Motor neuron (in vitro differentiated cells): ENCODE measurements around the gene PRKCH. TPM values are rescaled to one million over a fixed set of nuclear protein-coding genes. Genes with fewer than 3 reads are reported as not detected.

Source experiments
- ATAC-seq, 8 experiments: fragments of 200-7000 bp; cut with Tn5 transposase; replicated peaks in 6 of 8; 2 replicates each; pipeline ENCODE4 v1.8.0; 2021; ENCODE audit warnings: mild to moderate bottlenecking in 8 of 8, moderate library complexity in 8 of 8
- H3K27ac ChIP-seq, 2 donors: fragments of 250-450 bp; sonication (Bioruptor Pico); 2 replicates each; pipeline ENCODE4 v1.9.0; 2021; ENCODE audit warnings: antibody characterized with exemption in 2 of 2, mild to moderate bottlenecking in 2 of 2, moderate library complexity in 1 of 2
- H3K4me1 ChIP-seq, 2 donors: fragments of 250-450 bp; sonication (Bioruptor Pico); replicated peaks in 1 of 2; 2 replicates each; pipeline ENCODE4 v1.6.1; 2021; ENCODE audit warnings: antibody characterized with exemption in 2 of 2, mild to moderate bottlenecking in 2 of 2, moderate library complexity in 1 of 2
- H3K4me3 ChIP-seq, 5 donors: fragments of 250-450 bp; sonication (Bioruptor Pico); 2 replicates each; pipeline ENCODE4 v1.9.0; 2021; ENCODE audit warnings: antibody characterized with exemption in 5 of 5, mild to moderate bottlenecking in 5 of 5, moderate library complexity in 4 of 5
- WGBS, 10 experiments: fragments of 450-650 bp; shearing (Covaris generic); methylation state at CpG; one replicate each; pipeline ENCODE4 v1.0.0; 2022; 5-methylcytosine and 5-hydroxymethylcytosine counted together
- in situ Hi-C, 9 experiments: fragments of 400-800 bp; cut with MboI; loops; one replicate each; pipeline ENCODE4 v1.15.0; 2021; ENCODE audit warnings: low sequenced_read_pairs in 9 of 9, low pct_unique_long_range_greater_than_20kb in 2 of 9; ENCODE audit not compliant: unreplicated experiment in 9 of 9
- total RNA-seq, 8 experiments: library from RNA; unstranded; fragments of 300-600 nt; gene quantifications; 2 replicates each; pipeline versions ENCODE4 v1.2.3 to v1.2.4, GENCODE V29; 2022

Gene PRKCH
- total RNA-seq, 8 experiments from 2014 or later: 0.33 to 12.9 (median 1.6) TPM

DNA sequence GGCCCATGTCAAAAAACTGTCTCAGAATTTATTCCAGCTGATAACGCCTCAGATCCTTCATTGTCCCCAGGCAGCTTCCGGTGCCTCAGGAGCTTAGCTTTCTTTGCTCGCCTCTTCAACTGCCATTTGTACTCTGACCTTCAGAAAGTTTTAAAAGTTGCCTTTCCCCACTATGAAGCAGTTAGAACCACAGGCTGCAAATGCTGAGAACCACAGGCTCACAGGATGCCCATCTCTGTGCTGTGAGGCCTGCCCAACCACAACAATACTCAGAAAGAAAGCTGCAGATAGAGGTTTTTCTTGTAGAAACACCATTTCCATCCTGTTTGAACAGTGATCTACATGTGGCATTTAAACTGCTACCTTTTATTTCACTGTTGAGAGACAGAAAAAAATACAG lies 131.1 kb downstream of the PRKCH start:
- no peak overlapping the region for H3K4me3 ChIP-seq
- ATAC-seq: no peak
- in situ Hi-C loops: loop anchor here (10.0 to 25.0 kb wide), 7 partner anchors 148 to 685 kb away; no protein-coding TSS in a partner anchor
- no peaks in the 10 kb centered on the region for H3K4me1 ChIP-seq
- 40 to 100% (median 93%) methylated on average over 1 to 3 of the region's 3 CpGs; no CpG with 5 or more reads in 1 of the 10 experiments for WGBS, 10 experiments
- H3K27ac ChIP-seq: no peak overlapping the region

DNA sequence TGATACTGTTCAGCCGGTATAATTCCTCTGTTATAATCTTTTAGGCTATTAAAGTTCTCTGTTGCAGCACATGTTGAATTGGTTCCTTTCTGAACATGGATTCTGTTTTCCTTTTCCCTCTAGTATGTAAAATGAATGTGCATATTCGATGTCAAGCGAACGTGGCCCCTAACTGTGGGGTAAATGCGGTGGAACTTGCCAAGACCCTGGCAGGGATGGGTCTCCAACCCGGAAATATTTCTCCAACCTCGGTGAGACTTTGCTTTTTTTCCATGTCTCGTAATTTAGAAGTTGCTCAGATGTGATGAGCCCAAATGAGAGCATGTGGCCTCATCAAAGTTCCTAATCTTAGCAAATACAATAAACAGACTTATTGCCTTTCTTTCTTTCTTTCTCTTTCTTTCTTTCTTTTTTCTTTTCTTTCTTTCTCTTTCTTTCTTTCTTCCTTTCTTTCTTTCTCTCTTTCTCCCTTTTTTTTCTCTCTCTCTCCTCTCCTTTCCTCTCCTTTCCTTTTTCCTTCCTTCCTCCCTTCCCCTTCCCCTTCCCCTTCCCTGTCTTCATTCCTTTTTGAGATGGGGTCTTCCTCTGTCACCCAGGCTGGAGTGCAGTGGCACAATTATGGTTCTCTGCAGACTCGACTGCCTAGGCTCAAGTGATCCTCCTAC lies 131.9 kb downstream of the PRKCH start:
- ATAC-seq: no peak
- 23 to 87% (median 66%) methylated on average over 3 to 9 of the region's 9 CpGs for WGBS, 10 experiments
- in situ Hi-C loops: loop anchor here (10.0 to 25.0 kb wide), 7 partner anchors 148 to 684 kb away; no protein-coding TSS in a partner anchor
- no peaks in the 10 kb centered on the region for H3K4me1 ChIP-seq
- H3K4me3 ChIP-seq: no peak overlapping the region
- H3K27ac ChIP-seq: no peak overlapping the region

DNA sequence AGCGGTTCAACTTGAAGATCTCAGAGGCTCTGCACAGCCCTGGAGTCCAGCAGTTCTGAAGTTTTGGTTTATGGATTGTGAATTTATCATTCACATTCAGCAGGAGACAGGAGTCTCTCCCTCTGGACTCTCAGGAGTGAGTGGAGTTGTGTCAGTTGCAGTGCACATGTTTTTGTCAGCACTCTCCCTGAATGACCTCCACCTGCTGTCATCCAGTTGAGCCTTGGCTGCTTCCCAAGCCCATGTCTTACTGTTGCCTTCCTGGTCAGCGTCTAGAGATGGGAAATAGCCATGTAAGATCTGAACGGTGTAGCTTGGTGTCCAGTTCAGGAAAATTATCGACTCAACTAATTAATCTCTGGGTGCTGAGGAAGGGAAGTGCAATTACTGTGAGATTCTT lies 133.2 kb downstream of the PRKCH start:
- no peak overlapping the region for H3K4me3 ChIP-seq
- ATAC-seq: no peak
- in situ Hi-C loops: loop anchor here (10.0 to 25.0 kb wide), 7 partner anchors 150 to 683 kb away; no protein-coding TSS in a partner anchor
- H3K27ac ChIP-seq: no peak overlapping the region
- no peaks in the 10 kb centered on the region for H3K4me1 ChIP-seq
- WGBS, 10 experiments: 33 to 100% (median 92%) methylated on average over 1 to 4 of the region's 4 CpGs; no CpG with 5 or more reads in 1 of the 10 experiments

DNA sequence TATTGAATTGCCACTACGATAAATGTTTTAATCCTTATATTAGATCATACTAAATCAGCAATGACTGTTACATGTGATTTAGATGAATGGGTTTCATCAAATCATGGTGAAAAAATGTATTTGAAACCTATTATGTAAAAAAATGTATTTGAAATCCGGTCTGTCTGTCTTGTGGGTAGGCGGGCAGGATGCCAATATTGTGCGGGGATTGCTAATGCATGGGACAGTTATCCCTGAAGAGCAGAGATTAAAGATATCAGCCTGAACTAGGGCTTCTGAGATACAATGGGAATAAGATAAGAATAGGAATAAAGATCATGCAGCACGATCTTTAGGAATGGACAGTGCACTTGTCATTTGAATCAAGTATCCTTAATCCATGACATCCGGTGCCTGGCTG lies 134.0 kb downstream of the PRKCH start:
- no peak for ATAC-seq
- Histone ChIP-seq H3K4me1 (no peaks in the 10 kb centered on the region), H3K4me3 (no peak overlapping the region), H3K27ac (no peak overlapping the region)
- 35 to 100% (median 83%) methylated on average over 3 to 6 of the region's 6 CpGs for WGBS, 10 experiments
- in situ Hi-C loops: loop anchor here (10.0 to 25.0 kb wide), 7 partner anchors 151 to 682 kb away; no protein-coding TSS in a partner anchor

DNA sequence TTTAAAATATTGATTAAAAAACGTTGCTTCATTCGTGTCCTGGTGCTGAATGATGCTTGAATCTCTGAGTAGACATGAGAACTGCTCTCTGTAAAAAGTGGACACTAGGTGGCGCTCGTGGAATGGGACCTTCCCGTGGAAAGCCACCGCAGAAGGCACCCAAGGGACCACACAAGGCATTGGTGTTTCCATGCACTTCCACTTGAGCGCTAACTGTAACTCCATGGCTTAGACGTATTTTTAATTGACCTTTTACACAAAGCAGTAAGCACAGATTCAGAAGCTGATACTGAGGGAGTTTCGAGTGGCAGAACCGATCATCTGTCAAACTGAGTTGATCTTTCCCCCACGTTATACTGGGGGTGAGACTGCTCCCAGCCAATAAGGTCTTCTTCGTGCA lies 135.3 kb downstream of the PRKCH start:
- in situ Hi-C loops: loop anchor here (10.0 to 25.0 kb wide), 7 partner anchors 152 to 681 kb away; no protein-coding TSS in a partner anchor

DNA sequence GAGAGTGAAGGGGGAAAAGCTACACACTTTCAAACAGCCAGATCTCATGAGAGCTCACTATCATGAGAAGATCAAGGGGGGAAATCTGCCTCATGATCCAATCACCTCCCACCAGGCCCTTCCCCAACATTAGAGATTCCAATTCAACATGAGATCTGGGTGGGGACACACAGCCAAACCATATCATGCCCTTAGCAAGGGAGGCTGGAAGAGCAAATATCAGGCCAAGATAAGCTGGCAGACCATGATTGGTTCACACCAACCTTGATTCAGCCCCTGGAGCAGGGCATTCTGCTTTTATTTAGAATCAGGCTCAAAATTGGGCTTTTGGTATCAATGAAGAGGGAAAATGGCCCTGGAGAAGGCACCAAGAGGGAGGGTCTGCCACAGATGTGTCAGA lies 137.4 kb downstream of the PRKCH start:
- in situ Hi-C loops: loop anchor here (10.0 to 25.0 kb wide), 7 partner anchors 154 to 679 kb away; no protein-coding TSS in a partner anchor

More for the DNA sequence above, 135.3 kb downstream of the PRKCH start:
- Histone ChIP-seq H3K27ac (no peak overlapping the region), H3K4me3 (no peak overlapping the region), H3K4me1 (no peaks in the 10 kb centered on the region)
- WGBS, 10 experiments: 0 to 53% (median 18%) methylated on average over 1 to 11 of the region's 12 CpGs
- ATAC-seq: peak in 7 of 8 experiments; percentile 38 to 94 (median 53)

DNA sequence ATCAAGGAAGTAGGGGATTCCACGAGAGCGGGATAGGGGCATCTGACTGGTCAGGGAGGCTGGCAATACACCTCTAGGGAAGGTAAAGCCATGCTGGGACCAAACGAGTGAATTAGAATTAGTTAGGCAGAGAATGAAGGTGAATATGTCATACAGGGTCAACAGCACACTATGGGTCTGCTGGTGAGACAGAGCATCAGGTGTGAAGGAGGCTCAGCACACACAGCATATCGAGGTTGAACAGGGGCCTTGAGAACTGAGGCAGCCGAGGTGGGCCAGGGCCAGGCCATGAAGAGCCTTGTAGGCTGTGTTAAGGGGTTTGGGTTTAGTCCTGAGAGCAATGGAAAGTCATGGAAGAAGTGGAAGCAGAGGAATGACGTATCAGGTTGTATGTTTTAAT lies 137.8 kb downstream of the PRKCH start:
- WGBS, 10 experiments: 47 to 75% (median 52%) methylated on average over 1 to 5 of the region's 6 CpGs; no CpG with 5 or more reads in 3 of the 10 experiments
- Histone ChIP-seq H3K4me1 (peaks cover 13 to 15% of the 10 kb centered on the region in 2 donors), H3K27ac (no peak overlapping the region), H3K4me3 (no peak overlapping the region)
- no peak for ATAC-seq
- in situ Hi-C loops: loop anchor here (10.0 to 25.0 kb wide), 7 partner anchors 154 to 678 kb away; no protein-coding TSS in a partner anchor

More for the DNA sequence above, 137.4 kb downstream of the PRKCH start:
- ATAC-seq: no peak
- H3K4me1 ChIP-seq: peaks cover 13 to 15% of the 10 kb centered on the region in 2 donors
- no peak overlapping the region for H3K4me3 ChIP-seq
- H3K27ac ChIP-seq: no peak overlapping the region

DNA sequence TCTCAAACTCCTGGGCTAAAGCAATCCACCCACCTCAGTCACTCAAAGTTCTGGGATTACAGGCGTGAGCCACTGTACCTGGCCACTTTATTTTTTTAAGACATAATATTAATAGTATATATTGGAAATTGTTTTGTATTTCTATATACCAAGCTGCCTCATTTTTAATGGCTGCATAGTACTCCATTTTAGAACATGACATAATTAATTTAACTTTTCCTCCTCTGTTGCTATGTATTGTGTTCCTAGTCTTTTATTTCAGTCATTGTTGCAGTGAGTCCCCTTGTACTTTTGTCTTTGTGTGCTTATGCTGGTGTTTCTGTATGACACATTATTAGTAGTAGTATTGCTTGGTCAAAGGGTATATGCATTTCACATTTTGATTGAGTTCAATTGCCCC lies 138.7 kb downstream of the PRKCH start:
- Histone ChIP-seq H3K4me3 (no peak overlapping the region), H3K27ac (no peak overlapping the region), H3K4me1 (peaks cover 13 to 15% of the 10 kb centered on the region in 2 donors)
- ATAC-seq: no peak
- WGBS, 10 experiments: 80 to 100% (median 100%) methylated on average over 1 of the region's 1 CpG; no CpG with 5 or more reads in 7 of the 10 experiments
- in situ Hi-C loops: loop anchor here (10.0 to 25.0 kb wide), 6 partner anchors 252 to 677 kb away; no protein-coding TSS in a partner anchor

DNA sequence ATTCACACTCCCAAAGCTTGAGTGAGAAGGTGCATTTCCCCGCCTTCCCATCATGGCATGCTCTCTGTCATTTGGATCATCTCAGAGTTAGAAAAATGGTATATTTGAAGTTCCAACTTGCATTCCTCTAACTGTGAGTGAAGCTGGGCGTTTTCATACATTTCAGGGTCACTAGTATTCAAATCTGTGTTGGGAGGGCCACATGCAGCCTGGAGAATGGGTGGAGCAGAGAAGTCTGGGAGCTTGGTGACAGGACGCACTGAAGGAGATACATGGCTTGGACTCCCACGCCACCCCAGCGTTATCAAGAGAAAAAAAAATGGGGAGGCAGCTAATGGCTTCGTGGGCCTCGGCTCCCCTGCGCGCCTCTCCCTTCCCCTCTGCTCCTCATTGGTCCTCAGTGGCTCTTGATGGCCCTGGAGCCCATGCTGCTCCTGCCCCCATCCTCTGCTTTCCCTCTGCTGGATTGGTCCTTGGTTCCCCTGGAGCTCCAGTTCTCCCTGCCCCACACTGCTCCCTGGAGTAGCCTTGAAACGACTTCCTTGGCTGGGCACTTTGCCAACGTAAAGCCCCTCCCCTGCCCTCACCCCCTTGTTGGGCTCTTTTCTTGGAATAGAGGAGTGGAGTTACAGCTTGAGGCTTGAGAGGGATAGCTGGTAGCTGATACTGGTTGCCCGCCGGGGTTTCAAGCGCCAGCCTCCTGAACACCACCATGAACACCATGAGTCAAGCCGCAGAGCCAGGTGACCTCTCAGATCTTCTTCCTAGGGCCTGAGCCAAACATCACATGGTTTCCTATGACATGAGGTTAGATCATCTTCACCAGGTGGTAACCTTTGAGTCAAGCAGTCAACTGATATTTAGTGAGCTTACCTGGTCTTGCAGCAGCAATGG lies 139.6 kb downstream of the PRKCH start:
- in situ Hi-C loops: loop anchor here (10.0 to 25.0 kb wide), 6 partner anchors 251 to 676 kb away; no protein-coding TSS in a partner anchor
- Histone ChIP-seq H3K27ac (no peak overlapping the region), H3K4me1 (peaks cover 13 to 16% of the 10 kb centered on the region in 2 donors), H3K4me3 (no peak overlapping the region)
- peak in 3 of 8 experiments; percentile 32 to 74 (median 72) for ATAC-seq
- WGBS, 10 experiments: 0 to 100% (median 77%) methylated on average over 1 to 10 of the region's 15 CpGs; no CpG with 5 or more reads in 1 of the 10 experiments

DNA sequence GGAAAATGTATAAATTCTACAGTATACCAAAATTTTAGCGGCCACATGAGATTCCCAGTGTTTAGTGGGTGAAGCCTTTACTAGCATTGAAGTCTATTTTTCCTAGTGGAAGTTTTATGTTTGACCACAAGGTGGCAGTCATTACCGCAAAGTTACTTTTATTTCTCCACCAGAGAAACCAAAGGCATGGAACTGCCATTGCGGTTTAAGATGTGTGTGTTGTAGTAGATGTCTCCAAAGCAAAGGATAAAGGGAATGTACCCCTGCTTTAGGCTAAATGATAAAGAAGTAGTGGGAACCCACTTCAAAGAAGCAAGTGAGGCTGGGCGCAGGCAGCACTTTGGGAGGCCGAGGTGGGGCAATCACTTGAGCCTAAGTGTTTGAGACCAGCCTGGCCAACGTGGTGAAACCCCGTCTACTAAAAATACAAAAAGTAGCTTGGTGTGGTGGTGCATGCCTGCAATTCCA lies 140.5 kb downstream of the PRKCH start:
- H3K4me3 ChIP-seq: no peak overlapping the region

DNA sequence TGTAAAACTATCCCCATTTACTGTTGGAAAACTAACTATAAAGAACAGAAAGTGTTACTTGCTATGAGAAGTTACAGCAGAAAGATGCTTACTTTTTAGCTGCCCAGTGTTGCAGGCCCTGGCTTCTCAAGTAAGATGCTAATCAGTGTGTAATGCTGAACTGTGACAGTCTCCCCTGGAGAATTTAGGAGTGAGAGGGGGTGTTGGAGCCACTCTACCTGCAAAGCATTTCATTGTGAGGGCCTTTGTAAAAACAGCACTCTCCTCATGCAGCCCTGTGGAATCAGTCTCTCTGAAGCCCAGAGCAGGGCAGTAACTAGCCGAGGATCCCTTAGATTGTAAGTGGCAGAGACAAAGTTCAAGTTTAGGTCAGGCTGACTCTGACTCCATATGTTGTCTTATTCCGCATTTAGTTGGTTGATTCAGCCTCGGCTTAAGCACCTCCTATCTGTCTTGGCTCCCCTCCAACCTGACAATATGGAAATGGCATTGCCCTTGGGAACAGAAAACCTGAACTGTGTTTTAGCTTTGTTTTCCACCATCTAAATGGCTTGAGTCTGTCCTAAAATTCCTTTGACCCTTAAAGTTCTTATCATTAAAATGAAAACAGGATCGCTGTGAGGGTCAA lies 141.3 kb downstream of the PRKCH start:
- ATAC-seq: peak; percentile 69 to 96 (median 88)
- in situ Hi-C loops: loop anchor here (10.0 to 25.0 kb wide), 6 partner anchors 250 to 675 kb away; no protein-coding TSS in a partner anchor
- 0 to 100% (median 11%) methylated on average over 1 to 3 of the region's 4 CpGs for WGBS, 10 experiments

More for the DNA sequence above, 140.5 kb downstream of the PRKCH start:
- peak; percentile 21 to 63 (median 38) for ATAC-seq
- in situ Hi-C loops: loop anchor here (10.0 to 25.0 kb wide), 6 partner anchors 250 to 675 kb away; no protein-coding TSS in a partner anchor
- Histone ChIP-seq H3K27ac (no peak overlapping the region), H3K4me1 (peaks cover 20 to 25% of the 10 kb centered on the region in 2 donors)
- WGBS, 10 experiments: 0 to 72% (median 21%) methylated on average over 1 to 6 of the region's 7 CpGs; no CpG with 5 or more reads in 2 of the 10 experiments

DNA sequence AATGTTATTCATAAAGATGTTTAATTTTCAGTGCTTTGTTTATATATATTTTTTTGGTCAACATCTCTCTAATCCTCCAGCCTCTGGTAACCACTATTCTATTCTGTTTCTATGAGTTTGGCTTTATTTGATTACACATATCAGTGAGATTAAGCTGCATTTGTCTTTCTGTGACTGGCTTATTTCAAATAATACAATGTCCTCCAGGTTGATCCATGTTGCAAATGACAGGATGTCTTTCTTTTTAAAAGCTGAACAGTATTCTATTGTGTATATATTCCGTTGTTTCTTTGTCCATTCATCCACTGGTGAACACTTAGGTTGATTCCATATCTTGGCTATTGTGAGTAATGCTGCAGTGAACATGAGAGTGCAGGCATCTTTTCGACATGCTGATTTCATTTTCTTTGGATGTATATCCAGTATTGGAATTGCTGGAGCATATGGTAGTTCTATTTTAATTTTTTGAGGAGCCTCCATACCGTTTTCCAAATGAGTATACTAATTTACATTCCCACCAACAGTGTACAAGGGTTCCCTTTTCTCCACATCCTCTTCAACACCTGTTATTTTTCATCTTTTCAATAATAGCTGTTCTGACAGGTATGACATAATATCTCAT lies 142.4 kb downstream of the PRKCH start:
- H3K4me1 ChIP-seq: peaks cover 20 to 25% of the 10 kb centered on the region in 2 donors
- no peak overlapping the region for H3K27ac ChIP-seq
- in situ Hi-C loops: loop anchor here (10.0 to 25.0 kb wide), 6 partner anchors 249 to 674 kb away; no protein-coding TSS in a partner anchor
- no peak for ATAC-seq
- WGBS, 10 experiments: 33 to 90% (median 78%) methylated on average over 2 to 3 of the region's 3 CpGs; no CpG with 5 or more reads in 1 of the 10 experiments
- no peak overlapping the region for H3K4me3 ChIP-seq

More for the DNA sequence above, 141.3 kb downstream of the PRKCH start:
- H3K4me3 ChIP-seq: no peak overlapping the region
- no peak overlapping the region for H3K27ac ChIP-seq
- H3K4me1 ChIP-seq: peaks cover 20 to 25% of the 10 kb centered on the region in 2 donors
